ENCODE data around the gene RPS6KA4. TPM values are rescaled to one million over a fixed set of nuclear protein-coding genes. Genes with fewer than 3 reads are reported as not detected.

Gene RPS6KA4
- polyA plus RNA-seq, 1 donor from 2014 or later, result 24.6 TPM

GRCh38 chr11:64387916-64388315, 29.0 kb downstream of the RPS6KA4 start:
- no peak overlapping the region for H3K4me2 ChIP-seq (ENCODE audit: low read length)
- no peaks in the 10 kb centered on the region for H3K79me2 ChIP-seq (replicated peaks; ENCODE audit: insufficient read depth, low read length)
- no peaks in the 10 kb centered on the region for H4K20me1 ChIP-seq (ENCODE audit: insufficient read depth)
- no peaks in the 10 kb centered on the region for H3K9me2 ChIP-seq (ENCODE audit: insufficient read depth, low read length)
- H3K9ac ChIP-seq (ENCODE audit: low read length), result no peak overlapping the region
- no peaks in the 10 kb centered on the region for H3F3A ChIP-seq (ENCODE audit: insufficient read depth, low read length, poor library complexity, severe bottlenecking)
- no peak overlapping the region for H2AFZ ChIP-seq (ENCODE audit: low read depth, low read length)
- TF ChIP-seq TAF1 (IDR thresholded peaks at IDR 0.05; ENCODE audit: low read depth) (no peak), CTCF (IDR thresholded peaks at IDR 0.05; ENCODE audit: poor library complexity, severe bottlenecking) (no peak), MXI1 (conservative IDR thresholded peaks at IDR 0.05; ENCODE audit: poor library complexity, severe bottlenecking) (no peak), EP300 (conservative IDR thresholded peaks at IDR 0.05; ENCODE audit: poor library complexity, severe bottlenecking) (no peak)
- no peaks in the 10 kb centered on the region for H3K36me3 ChIP-seq (ENCODE audit: insufficient read depth, low read length)
- H3K27ac ChIP-seq (ENCODE audit: low read length), result no peak overlapping the region
- no peaks in the 10 kb centered on the region for H3K9me3 ChIP-seq (ENCODE audit: low read length)
- no peaks in the 10 kb centered on the region for H3K27me3 ChIP-seq (ENCODE audit: insufficient read depth, low read depth, low read length)
- H3K4me3 ChIP-seq (ENCODE audit: low read length), result no peak overlapping the region

GRCh38 chr11:64388894-64389293, 29.9 kb downstream of the RPS6KA4 start:
- no peak overlapping the region for H3K4me2 ChIP-seq (ENCODE audit: low read length)
- TF ChIP-seq CTCF (IDR thresholded peaks at IDR 0.05; ENCODE audit: poor library complexity, severe bottlenecking), result no peak
- TF ChIP-seq REST (IDR thresholded peaks at IDR 0.05; ENCODE audit: borderline replicate concordance), result no peak
- no peak for TF ChIP-seq TAF1 (IDR thresholded peaks at IDR 0.05; ENCODE audit: low read depth)
- no peak for TF ChIP-seq SMC3 (conservative IDR thresholded peaks at IDR 0.05; ENCODE audit: poor library complexity)
- TF ChIP-seq MXI1 (conservative IDR thresholded peaks at IDR 0.05; ENCODE audit: poor library complexity, severe bottlenecking), result no peak
- TF ChIP-seq EZH2 (IDR thresholded peaks at IDR 0.05; ENCODE audit: borderline replicate concordance, insufficient read depth, low read length, poor library complexity, severe bottlenecking), result no peak
- TF ChIP-seq EP300 (conservative IDR thresholded peaks at IDR 0.05; ENCODE audit: poor library complexity, severe bottlenecking), result no peak
- no peak for TF ChIP-seq RAD21 (conservative IDR thresholded peaks at IDR 0.05)
- TF ChIP-seq POLR2AphosphoS5 (IDR thresholded peaks at IDR 0.05), result no peak
- H3K9me3 ChIP-seq (ENCODE audit: low read length), result no peaks in the 10 kb centered on the region
- H3K27me3 ChIP-seq (ENCODE audit: insufficient read depth, low read depth, low read length), result no peaks in the 10 kb centered on the region
- no peak overlapping the region for H3K27ac ChIP-seq (ENCODE audit: low read length)
- H3K4me3 ChIP-seq (ENCODE audit: low read length), result no peak overlapping the region
- H3K9ac ChIP-seq (ENCODE audit: low read length), result no peak overlapping the region
- H3K79me2 ChIP-seq (replicated peaks; ENCODE audit: insufficient read depth, low read length), result no peaks in the 10 kb centered on the region
- H3K36me3 ChIP-seq (ENCODE audit: insufficient read depth, low read length), result no peaks in the 10 kb centered on the region
- no peak overlapping the region for H2AFZ ChIP-seq (ENCODE audit: low read depth, low read length)
- H3K9me2 ChIP-seq (ENCODE audit: insufficient read depth, low read length), result no peaks in the 10 kb centered on the region
- H4K20me1 ChIP-seq (ENCODE audit: insufficient read depth), result no peaks in the 10 kb centered on the region
- H3F3A ChIP-seq (ENCODE audit: insufficient read depth, low read length, poor library complexity, severe bottlenecking), result no peaks in the 10 kb centered on the region
